A549 (cell line): ENCODE results near the gene KLHDC7B. TPM values are rescaled to one million over a fixed set of nuclear protein-coding genes. Genes with fewer than 3 reads are reported as not detected.

Source experiments
- polyA plus RNA-seq, 4 experiments: library from polyadenylated mRNA; depleted of rRNA in 3 of 4; stranded (reverse); fragments of >200 nt; fragmentation: RNase III in 1 of 4; extraction: RNeasy Plus Mini Kit Qiagen cat#74134 plus additional on column Dnase treatment in 1 of 4; gene quantifications; 2 replicates in 3 of 4; 3 replicates in 1 of 4; pipeline ENCODE4 v1.2.3, GENCODE V29; 2011 to 2017

KLHDC7B gene
- polyA plus RNA-seq, 2 of the 4 experiments (the other 2 are of a cell fraction) = 0.09 TPM; not detected in 1

Other genes starting within 250 kb of the KLHDC7B start
- 24.6 and 32.4 TPM in 2 replicates for gene PLXNB2, start 238.3 kb upstream of the KLHDC7B start, polyA plus RNA-seq (2011; rRNA removed)
- 64.4 to 67.2 TPM (median 65.0 TPM) in 3 replicates for gene PLXNB2, start 238.3 kb upstream of the KLHDC7B start, polyA plus RNA-seq (2017; fragmentation: RNase III; extraction: RNeasy Plus Mini Kit Qiagen cat#74134 plus additional on column Dnase treatment)
- 1.6 and 1.7 TPM in 2 replicates for gene DENND6B, start 218.9 kb upstream of the KLHDC7B start, polyA plus RNA-seq (2011; rRNA removed)
- gene DENND6B, start 218.9 kb upstream of the KLHDC7B start, polyA plus RNA-seq (2017; fragmentation: RNase III; extraction: RNeasy Plus Mini Kit Qiagen cat#74134 plus additional on column Dnase treatment) = 1.7 to 2.3 TPM (median 1.9 TPM) in 3 replicates
- gene PPP6R2, start 202.6 kb upstream of the KLHDC7B start, polyA plus RNA-seq (2011; rRNA removed) = 9.5 and 9.6 TPM in 2 replicates
- gene PPP6R2, start 202.6 kb upstream of the KLHDC7B start, polyA plus RNA-seq (2017; fragmentation: RNase III; extraction: RNeasy Plus Mini Kit Qiagen cat#74134 plus additional on column Dnase treatment) = 13.2 to 15.1 TPM (median 14.7 TPM) in 3 replicates
- gene SBF1, start 70.9 kb upstream of the KLHDC7B start, polyA plus RNA-seq (2011; rRNA removed) = 9.6 and 12.7 TPM in 2 replicates
- gene SBF1, start 70.9 kb upstream of the KLHDC7B start, polyA plus RNA-seq (2017; fragmentation: RNase III; extraction: RNeasy Plus Mini Kit Qiagen cat#74134 plus additional on column Dnase treatment) = 19.5 to 23.0 TPM (median 20.9 TPM) in 3 replicates
- gene ADM2, start 64.4 kb upstream of the KLHDC7B start, polyA plus RNA-seq (2011; rRNA removed) = 0.99 and 1.1 TPM in 2 replicates
- 0.46 to 0.62 TPM (median 0.50 TPM) in 3 replicates for gene ADM2, start 64.4 kb upstream of the KLHDC7B start, polyA plus RNA-seq (2017; fragmentation: RNase III; extraction: RNeasy Plus Mini Kit Qiagen cat#74134 plus additional on column Dnase treatment)
- gene MIOX, start 59.0 kb upstream of the KLHDC7B start, polyA plus RNA-seq (2011; rRNA removed) = 0.08 and 0.20 TPM in 2 replicates
- gene MIOX, start 59.0 kb upstream of the KLHDC7B start, polyA plus RNA-seq (2017; fragmentation: RNase III; extraction: RNeasy Plus Mini Kit Qiagen cat#74134 plus additional on column Dnase treatment) = not detected in 3 replicates
- 13.0 and 15.1 TPM in 2 replicates for gene LMF2, start 38.2 kb upstream of the KLHDC7B start, polyA plus RNA-seq (2011; rRNA removed)
- 31.8 to 34.2 TPM (median 32.5 TPM) in 3 replicates for gene LMF2, start 38.2 kb upstream of the KLHDC7B start, polyA plus RNA-seq (2017; fragmentation: RNase III; extraction: RNeasy Plus Mini Kit Qiagen cat#74134 plus additional on column Dnase treatment)
- 13.9 and 14.3 TPM in 2 replicates for gene NCAPH2, start 37.7 kb upstream of the KLHDC7B start, polyA plus RNA-seq (2011; rRNA removed)
- gene NCAPH2, start 37.7 kb upstream of the KLHDC7B start, polyA plus RNA-seq (2017; fragmentation: RNase III; extraction: RNeasy Plus Mini Kit Qiagen cat#74134 plus additional on column Dnase treatment) = 27.7 to 29.4 TPM (median 29.1 TPM) in 3 replicates
- gene SCO2, start 20.3 kb upstream of the KLHDC7B start, polyA plus RNA-seq (2011; rRNA removed) = 0.37 and 1.9 TPM in 2 replicates
- 1.7 to 2.6 TPM (median 2.3 TPM) in 3 replicates for gene SCO2, start 20.3 kb upstream of the KLHDC7B start, polyA plus RNA-seq (2017; fragmentation: RNase III; extraction: RNeasy Plus Mini Kit Qiagen cat#74134 plus additional on column Dnase treatment)
- 4.8 and 5.9 TPM in 2 replicates for gene TYMP, start 15.9 kb upstream of the KLHDC7B start, polyA plus RNA-seq (2011; rRNA removed)
- gene TYMP, start 15.9 kb upstream of the KLHDC7B start, polyA plus RNA-seq (2017; fragmentation: RNase III; extraction: RNeasy Plus Mini Kit Qiagen cat#74134 plus additional on column Dnase treatment) = 9.0 to 11.0 TPM (median 10.6 TPM) in 3 replicates
- gene SYCE3, start 17.0 kb downstream of the KLHDC7B start, polyA plus RNA-seq (2011; rRNA removed) = 0.30 and 0.59 TPM in 2 replicates
- 0.29 to 0.45 TPM in 2 of 3 replicates, not detected in the other for gene SYCE3, start 17.0 kb downstream of the KLHDC7B start, polyA plus RNA-seq (2017; fragmentation: RNase III; extraction: RNeasy Plus Mini Kit Qiagen cat#74134 plus additional on column Dnase treatment)
- 12.1 and 16.5 TPM in 2 replicates for gene CPT1B, start 32.5 kb downstream of the KLHDC7B start, polyA plus RNA-seq (2011; rRNA removed)
- 21.1 to 27.5 TPM (median 26.5 TPM) in 3 replicates for gene CPT1B, start 32.5 kb downstream of the KLHDC7B start, polyA plus RNA-seq (2017; fragmentation: RNase III; extraction: RNeasy Plus Mini Kit Qiagen cat#74134 plus additional on column Dnase treatment)
- gene CHKB, start 37.0 kb downstream of the KLHDC7B start, polyA plus RNA-seq (2011; rRNA removed) = 16.4 and 22.7 TPM in 2 replicates
- 21.0 to 26.1 TPM (median 25.8 TPM) in 3 replicates for gene CHKB, start 37.0 kb downstream of the KLHDC7B start, polyA plus RNA-seq (2017; fragmentation: RNase III; extraction: RNeasy Plus Mini Kit Qiagen cat#74134 plus additional on column Dnase treatment)
- 0.75 and 0.76 TPM in 2 replicates for gene MAPK8IP2, start 54.9 kb downstream of the KLHDC7B start, polyA plus RNA-seq (2011; rRNA removed)
- gene MAPK8IP2, start 54.9 kb downstream of the KLHDC7B start, polyA plus RNA-seq (2017; fragmentation: RNase III; extraction: RNeasy Plus Mini Kit Qiagen cat#74134 plus additional on column Dnase treatment) = 2.2 to 3.0 TPM (median 2.8 TPM) in 3 replicates
- 7.7 and 9.1 TPM in 2 replicates for gene ARSA, start 82.3 kb downstream of the KLHDC7B start, polyA plus RNA-seq (2011; rRNA removed)
- 15.9 to 22.5 TPM (median 19.5 TPM) in 3 replicates for gene ARSA, start 82.3 kb downstream of the KLHDC7B start, polyA plus RNA-seq (2017; fragmentation: RNase III; extraction: RNeasy Plus Mini Kit Qiagen cat#74134 plus additional on column Dnase treatment)
- gene SHANK3, start 126.9 kb downstream of the KLHDC7B start, polyA plus RNA-seq (2011; rRNA removed) = 0.52 and 0.53 TPM in 2 replicates
- gene SHANK3, start 126.9 kb downstream of the KLHDC7B start, polyA plus RNA-seq (2017; fragmentation: RNase III; extraction: RNeasy Plus Mini Kit Qiagen cat#74134 plus additional on column Dnase treatment) = 2.1 to 2.4 TPM (median 2.3 TPM) in 3 replicates
- gene ACR, start 192.3 kb downstream of the KLHDC7B start, polyA plus RNA-seq (2011; rRNA removed) = not detected in 2 replicates
- 0.11 TPM in 1 of 3 replicates, not detected in the others for gene ACR, start 192.3 kb downstream of the KLHDC7B start, polyA plus RNA-seq (2017; fragmentation: RNase III; extraction: RNeasy Plus Mini Kit Qiagen cat#74134 plus additional on column Dnase treatment)
- gene RABL2B, start 237.7 kb downstream of the KLHDC7B start, polyA plus RNA-seq (2011; rRNA removed) = 32.6 and 35.7 TPM in 2 replicates
- gene RABL2B, start 237.7 kb downstream of the KLHDC7B start, polyA plus RNA-seq (2017; fragmentation: RNase III; extraction: RNeasy Plus Mini Kit Qiagen cat#74134 plus additional on column Dnase treatment) = 22.1 to 25.5 TPM (median 24.0 TPM) in 3 replicates